Sciatic nerve (tissue), 2 donors: ENCODE data around the gene AMMECR1L. TPM values are rescaled to one million over a fixed set of nuclear protein-coding genes. Genes with fewer than 3 reads are reported as not detected.
"Not testable (repeated sequence)": the region's sequence is repeated elsewhere in the genome, so short reads cannot be mapped to it uniquely, and the experiment has no call there.

ENCODE experiments used
- ATAC-seq: fragments of 200-7000 bp; cut with Tn5 transposase; one replicate; pipeline ENCODE4 v1.9.1; 2020; ENCODE audit warnings: mild to moderate bottlenecking, moderate library complexity
- DNase-seq: peaks from one replicate; pipeline ENCODE4 v3.0.0-alpha.2; 2020; ENCODE audit warnings: low spot score
- intact Hi-C: fragments of 100-400 bp; cut with DNase I; formaldehyde crosslinking; loops from one replicate; pipeline ENCODE4 v1.14.2; 2022
- total RNA-seq: library from RNA; stranded (reverse); fragmentation: NEBNext Ultra II Directional; extraction: Animal tissue kit (Norgen Biotek cat#: 25700); gene quantifications from one replicate; pipeline ENCODE4 v1.2.1, GENCODE V29; 2021
- donor health status: DM: no; HTN: no; CAD: no.
- donor health status: DM: no; HTN: no; CAD: no.

Gene AMMECR1L
- total RNA-seq, 1 donor from 2014 or later: 15.9 TPM

DNA sequence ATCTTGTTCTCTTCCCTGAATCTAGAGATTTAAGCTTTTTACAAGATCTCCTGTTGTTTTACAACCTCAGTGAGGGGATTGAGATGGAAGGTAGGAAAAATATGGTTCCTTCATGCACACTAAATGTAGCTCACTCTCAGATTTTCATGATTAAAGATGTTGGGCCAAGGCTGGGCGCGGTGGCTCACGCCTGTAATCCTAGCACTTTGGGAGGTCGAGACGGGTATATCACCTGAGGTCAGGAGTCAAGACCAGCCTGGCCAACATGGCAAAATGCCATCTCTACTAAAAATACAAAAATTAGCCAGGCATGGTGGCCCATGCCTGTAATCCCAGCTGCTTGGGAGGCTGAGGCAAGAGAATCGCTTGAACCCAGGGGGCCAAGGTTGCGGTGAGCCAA, 5.0 kb upstream of the AMMECR1L start:
- DNase-seq, ATAC-seq: not testable (repeated sequence)
- intact Hi-C loops: loop anchor here (10.0 kb wide), 1 partner anchor 134 kb away; the partner anchor contains the start of gene SAP130

- ATAC-seq (no peak), DNase-seq (no peak)
- intact Hi-C loops: no loop called here
Measured at GRCh38 chr2:127888772-127889171, 3.0 kb upstream of the AMMECR1L start.

DNA sequence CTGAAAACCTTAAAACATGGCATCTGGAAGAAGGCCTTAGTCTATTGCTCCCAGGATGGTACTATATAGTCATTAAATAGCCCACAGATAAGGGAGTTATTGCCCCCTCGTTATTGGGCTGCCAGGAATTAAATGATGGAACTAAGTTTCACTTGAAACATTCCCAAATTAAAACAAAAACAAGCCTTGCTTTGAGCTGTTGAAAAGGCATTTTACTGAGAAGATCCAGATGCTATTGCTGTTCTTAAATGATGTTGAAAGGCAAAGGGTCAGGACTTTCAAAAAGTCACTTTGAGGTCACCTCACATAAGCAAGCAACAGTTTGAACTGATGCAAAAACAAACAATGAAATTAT, 2.0 kb upstream of the AMMECR1L start:
- intact Hi-C loops: no loop called here
- DNase-seq: no peak

GRCh38 chr2:127887082-127887775, 1.5 kb upstream of the AMMECR1L start:
- intact Hi-C loops: no loop called here
- ATAC-seq (no peak), DNase-seq (no peak)

More for the DNA sequence above, 2.0 kb upstream of the AMMECR1L start:
- ATAC-seq: no peak

DNA sequence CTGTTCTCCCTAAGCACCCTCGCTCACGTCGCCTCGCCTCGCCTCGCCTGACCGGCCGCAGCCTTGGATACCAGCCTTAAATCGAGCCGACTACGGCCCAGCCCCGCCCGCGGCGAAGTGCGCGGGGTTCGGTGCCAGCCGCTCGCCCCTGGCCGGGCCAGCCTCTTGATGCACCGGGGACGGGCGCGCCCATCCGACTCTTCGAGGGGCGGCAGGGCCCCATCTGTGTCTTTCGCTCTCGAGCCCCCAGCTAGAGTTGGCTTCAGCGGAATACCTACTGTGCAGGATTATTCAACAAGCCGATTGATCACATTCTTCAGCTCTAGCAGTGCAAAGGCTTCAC, 808 bp upstream of the AMMECR1L start:
- intact Hi-C loops, DNase-seq: not testable (repeated sequence)
- peak; percentile 58 for ATAC-seq

- intact Hi-C loops: not testable (repeated sequence)
- ATAC-seq (peak; percentile 1), DNase-seq (peak; percentile 71)
Measured at GRCh38 chr2:127884861-127885740, 655 bp downstream of the AMMECR1L start.

DNA sequence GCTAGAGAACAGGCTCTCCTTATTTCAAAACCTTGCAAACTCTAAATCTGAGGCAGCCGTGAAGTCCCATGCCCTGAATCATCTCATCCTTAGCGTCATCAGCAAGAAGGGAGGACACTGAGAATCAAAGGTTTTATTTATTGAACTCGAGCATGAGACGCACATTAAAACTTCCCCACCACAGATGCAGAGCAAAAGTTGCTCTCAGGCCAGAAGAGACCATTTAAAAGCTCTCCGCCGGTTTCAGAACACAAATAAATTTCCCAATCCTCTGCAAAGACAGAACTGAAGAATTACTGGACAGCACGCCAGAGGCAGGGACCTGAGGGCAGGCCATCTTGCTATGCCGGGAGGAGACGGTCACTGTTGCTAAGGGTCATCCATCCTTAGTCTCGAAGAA, 1.3 kb downstream of the AMMECR1L start:
- DNase-seq (no peak), ATAC-seq (no peak)
- intact Hi-C loops: no loop called here

DNA sequence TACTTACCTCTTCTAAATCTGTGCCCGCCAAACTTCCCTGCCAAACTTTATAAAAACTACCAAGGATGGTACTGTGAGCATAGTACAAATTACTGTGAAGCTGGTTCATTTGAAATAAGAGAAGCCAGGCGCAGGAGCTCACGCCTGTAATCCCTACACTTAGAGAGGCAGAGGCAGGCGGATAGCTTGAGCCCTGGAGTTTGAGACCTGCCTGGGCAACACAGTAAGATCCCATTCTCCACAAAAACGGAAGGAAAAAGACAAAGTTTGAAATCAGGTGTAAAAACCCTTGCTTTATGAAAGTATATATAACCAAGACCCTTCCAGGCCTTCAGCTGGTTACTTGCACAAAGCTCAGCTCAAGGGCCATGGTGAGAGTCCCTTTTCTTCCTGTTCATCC, 5.9 kb downstream of the AMMECR1L start:
- ATAC-seq (no peak), DNase-seq (no peak)
- intact Hi-C loops: no loop called here

GRCh38 chr2:127877626-127878025, 8.1 kb downstream of the AMMECR1L start:
- intact Hi-C loops: no loop called here
- ATAC-seq (no peak), DNase-seq (no peak)

GRCh38 chr2:127877136-127877535, 8.6 kb downstream of the AMMECR1L start:
- DNase-seq (no peak), ATAC-seq (no peak)
- intact Hi-C loops: no loop called here

DNA sequence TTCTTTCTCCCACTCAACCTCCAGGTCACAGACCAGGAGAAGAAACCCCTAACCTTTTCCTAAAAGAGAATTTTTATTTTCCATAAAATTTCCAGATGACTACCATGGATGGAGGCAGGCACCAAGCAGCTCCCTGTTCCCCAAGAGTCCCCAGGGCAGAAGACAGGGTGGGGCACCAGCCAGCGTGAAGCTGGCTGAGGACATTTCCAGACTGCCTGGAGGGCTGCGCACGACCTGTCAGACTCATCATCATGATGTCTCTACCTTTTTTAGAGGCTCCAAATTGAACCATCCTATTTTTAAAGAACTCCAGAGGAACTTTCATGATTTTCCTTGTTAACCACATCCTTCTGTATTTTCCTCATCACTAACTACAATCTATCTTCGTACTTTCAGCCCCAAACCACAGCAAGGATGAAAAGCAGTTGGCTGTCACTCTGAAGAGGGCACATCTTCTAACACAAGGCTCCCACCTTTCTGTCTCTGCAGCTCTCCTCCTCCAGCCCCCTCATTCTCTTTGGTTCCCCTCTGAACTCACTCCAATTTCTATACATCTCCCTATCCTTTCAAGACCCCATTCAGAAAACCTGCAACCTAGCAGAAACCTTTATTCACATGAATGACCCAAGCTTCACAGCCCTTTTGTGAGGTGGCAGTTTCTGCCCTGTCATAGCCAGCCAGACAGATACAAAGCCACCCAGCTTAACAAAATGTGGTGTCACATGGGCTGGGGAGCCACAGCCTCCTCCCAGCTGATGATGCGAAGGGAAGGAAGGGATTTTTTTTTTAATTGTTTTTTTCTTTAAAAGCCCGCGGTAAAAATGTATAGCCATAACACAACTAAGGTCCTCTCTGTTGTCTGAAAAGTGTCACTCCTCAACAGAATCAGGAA, 11.1 kb downstream of the AMMECR1L start:
- intact Hi-C loops: no loop called here
- DNase-seq (no peak), ATAC-seq (no peak)

DNA sequence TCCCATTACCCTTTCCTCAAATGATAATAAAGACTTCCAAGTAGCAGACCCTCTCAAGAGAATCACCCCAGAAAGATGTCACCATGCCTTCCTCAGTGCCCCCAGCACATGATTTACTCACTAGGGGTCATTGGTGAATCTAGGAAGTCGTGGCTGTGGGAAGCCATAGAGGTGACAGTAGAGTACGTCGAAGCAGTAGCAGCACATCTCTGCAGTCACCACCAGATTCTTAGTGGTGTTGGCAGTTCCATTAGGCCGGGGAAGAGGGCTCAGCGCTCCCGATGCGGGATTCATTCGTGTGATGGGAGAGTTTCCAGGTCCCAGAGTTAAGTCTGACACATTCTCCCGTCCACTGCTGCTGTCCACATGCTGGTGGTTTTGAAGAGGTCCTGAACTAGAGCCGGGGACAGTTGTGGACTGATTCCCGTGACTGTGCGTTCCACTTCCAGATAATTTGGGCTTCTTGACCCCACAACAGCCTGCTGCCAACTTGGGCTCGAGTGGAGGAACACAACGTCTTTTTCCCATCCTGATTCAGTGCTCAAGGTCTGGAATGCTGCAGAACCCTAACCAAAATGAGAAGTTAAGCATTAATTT, 12.0 kb downstream of the AMMECR1L start:
- no peak for ATAC-seq
- DNase-seq: no peak
- intact Hi-C loops: no loop called here

GRCh38 chr2:127872354-127872753, 13.4 kb downstream of the AMMECR1L start:
- intact Hi-C loops: no loop called here
- ATAC-seq (no peak), DNase-seq (no peak)

- no peak for ATAC-seq
- intact Hi-C loops: no loop called here
- DNase-seq: no peak
Measured at GRCh38 chr2:127865926-127866325, 19.8 kb downstream of the AMMECR1L start.

DNA sequence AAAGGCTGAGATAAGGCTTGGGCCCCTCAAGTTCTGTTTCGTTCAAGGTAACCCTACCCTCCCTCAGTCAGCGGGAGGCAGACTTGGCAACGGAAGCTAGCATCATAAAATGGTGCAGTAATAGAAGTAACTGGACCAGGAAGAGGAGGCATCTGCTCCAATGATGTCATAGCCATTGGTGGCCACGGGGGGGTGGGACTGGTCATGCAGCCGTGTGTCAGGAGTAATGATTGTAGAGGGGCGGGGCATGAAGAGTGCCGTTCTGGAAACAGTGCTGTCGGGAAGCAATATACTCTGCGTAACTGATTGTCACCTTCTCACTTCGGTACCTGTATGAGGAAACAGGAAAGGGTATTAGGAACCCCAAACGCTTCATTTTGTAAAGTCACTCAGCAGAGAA, 20.9 kb downstream of the AMMECR1L start:
- DNase-seq (no peak), ATAC-seq (peak; percentile 50)
- intact Hi-C loops: no loop called here

GRCh38 chr2:127862228-127862627, 23.5 kb downstream of the AMMECR1L start:
- DNase-seq: no peak
- intact Hi-C loops: no loop called here
- no peak for ATAC-seq

GRCh38 chr2:127860130-127860529, 25.6 kb downstream of the AMMECR1L start:
- DNase-seq (no peak), ATAC-seq (no peak)
- intact Hi-C loops: no loop called here

DNA sequence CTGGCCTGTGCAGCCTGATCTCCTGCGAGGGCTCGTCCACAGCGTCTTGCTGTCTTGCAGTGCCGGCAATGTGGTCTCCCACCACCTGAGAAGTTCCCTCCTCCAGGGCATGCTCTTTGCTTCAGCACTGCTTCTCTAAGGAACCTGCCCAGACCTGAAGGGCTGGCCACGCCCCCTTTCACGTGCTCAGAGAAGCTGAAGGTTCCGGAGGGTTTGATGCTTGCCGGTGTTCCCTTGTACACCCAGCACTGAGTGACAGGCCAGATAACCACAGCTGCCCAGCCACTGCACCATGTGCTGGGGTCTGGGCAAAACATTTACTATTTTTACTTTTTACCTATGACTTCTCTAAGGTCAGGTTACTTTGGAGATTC, 26.1 kb downstream of the AMMECR1L start:
- intact Hi-C loops: no loop called here
- DNase-seq: no peak
- ATAC-seq: no peak

GRCh38 chr2:127857265-127857808, 28.4 kb downstream of the AMMECR1L start:
- ATAC-seq: no peak
- intact Hi-C loops: no loop called here
- DNase-seq: no peak
